Smooth muscle cell of the brain vasculature (primary cell): ENCODE data around the gene MST1.

Experiments
- DNase-seq: peaks from one replicate; pipeline ENCODE4 v3.0.0-alpha.2; 2012; ENCODE audit warnings: low read depth, low spot score

MST1 gene

GRCh38 chr3:49674497-49674983 is 14.7 kb downstream of the MST1 start:
- no peak for DNase-seq

DNA sequence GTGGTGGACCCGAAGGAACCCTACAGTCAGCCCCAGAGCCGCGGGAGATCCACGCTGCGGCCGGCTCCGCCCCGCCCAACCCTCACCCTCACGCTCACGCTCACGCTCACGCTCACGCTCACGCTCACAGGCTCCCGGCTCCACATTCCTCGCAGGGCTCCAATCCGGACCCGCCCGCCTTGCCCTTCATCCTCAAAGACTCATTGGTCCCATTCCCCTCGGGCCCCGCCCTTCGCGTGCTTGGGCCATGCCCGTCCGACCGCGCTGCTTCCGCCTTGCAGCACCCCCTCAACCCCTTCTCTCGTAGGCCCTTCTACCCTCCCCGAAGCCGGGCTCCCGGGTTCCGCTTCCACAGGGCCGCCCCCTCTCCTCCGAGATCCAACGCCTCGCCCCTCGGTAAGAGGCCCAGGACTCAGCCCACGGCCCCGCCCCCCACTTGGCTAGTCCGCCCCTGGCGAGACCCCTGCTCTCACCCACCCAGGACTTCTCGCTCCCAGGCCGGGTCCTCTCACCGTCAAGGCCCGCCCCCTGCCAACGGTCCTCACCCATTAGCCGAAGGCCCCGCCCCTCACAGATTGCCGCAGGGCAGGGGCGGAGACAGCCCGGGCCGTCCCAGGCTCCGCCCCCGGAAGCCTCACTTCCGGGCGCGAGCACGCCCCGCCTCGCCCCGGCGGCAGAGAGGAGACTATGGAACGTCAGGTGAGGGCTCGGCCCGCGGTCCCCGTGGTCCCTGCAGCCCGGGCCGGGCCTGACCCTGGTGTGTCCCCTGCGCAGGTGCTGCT is 15.4 kb downstream of the MST1 start, which contains the start of gene APEH:
Gene APEH (plus strand): TSS at position 637 of the 782 bp plus-strand sequence. CDS start 51 bp downstream, at position 688.
- DNase-seq, result peak; percentile 79

DNA sequence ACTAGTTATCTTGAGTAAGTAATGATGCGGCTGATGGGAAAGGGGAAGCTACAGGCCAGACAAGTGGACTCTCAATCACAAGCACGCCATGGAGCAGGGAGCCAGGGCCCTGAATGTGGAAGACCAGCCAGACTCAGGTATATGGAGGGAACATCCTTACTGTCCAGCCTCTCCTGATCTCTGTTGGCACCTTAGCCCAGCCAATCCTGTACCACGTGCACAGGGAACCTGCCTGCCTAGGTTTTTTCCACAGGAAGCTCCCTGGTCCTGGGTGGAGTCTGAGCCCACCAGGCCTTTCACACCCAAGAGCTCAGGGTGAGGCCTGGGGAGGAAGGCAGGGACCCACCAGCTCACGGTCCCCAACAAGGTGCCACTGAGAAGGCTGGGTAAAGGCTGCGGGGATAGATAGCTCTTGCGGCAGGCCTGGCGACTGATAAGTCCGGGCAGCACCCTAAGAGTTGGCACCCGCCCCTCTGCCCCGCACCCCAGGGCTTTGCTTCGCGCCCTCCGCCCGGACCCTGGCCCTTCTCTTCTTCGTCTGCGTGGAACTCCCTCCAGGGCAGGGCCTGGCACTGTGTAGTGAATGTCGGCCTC is 16.1 kb downstream of the MST1 start:
- DNase-seq, result no peak

GRCh38 chr3:49671291-49672288 is 17.7 kb downstream of the MST1 start:
- no peak for DNase-seq

DNA sequence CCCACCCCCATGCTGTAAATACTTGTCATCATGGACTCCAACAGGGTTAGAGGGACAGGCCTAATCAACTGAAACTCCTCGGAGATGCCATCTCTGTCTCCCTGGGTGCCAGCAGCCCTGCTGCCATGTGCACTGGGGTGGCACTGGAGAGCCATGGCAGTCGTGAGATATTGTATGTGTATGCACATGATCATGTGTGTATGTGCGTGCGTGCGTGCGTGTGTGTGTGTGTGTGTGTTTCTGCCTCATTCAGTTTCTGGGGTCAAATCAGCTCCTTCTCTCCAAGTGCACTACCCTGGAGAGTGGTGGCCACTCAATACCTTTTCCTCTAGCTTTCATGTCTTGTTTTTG is 18.4 kb downstream of the MST1 start:
- no peak for DNase-seq

- DNase-seq, result no peak
Observed at GRCh38 chr3:49669352-49669751, 19.9 kb downstream of the MST1 start.

- no peak for DNase-seq
Observed at GRCh38 chr3:49668861-49669260, 20.4 kb downstream of the MST1 start.

- no peak for DNase-seq
Observed at GRCh38 chr3:49668414-49668797, 20.9 kb downstream of the MST1 start.

GRCh38 chr3:49667701-49668413 is 21.4 kb downstream of the MST1 start:
- no peak for DNase-seq

- DNase-seq, result no peak
Observed at GRCh38 chr3:49666592-49666991, 22.7 kb downstream of the MST1 start.

- no peak for DNase-seq
Observed at GRCh38 chr3:49665822-49666519, 23.3 kb downstream of the MST1 start.

DNA sequence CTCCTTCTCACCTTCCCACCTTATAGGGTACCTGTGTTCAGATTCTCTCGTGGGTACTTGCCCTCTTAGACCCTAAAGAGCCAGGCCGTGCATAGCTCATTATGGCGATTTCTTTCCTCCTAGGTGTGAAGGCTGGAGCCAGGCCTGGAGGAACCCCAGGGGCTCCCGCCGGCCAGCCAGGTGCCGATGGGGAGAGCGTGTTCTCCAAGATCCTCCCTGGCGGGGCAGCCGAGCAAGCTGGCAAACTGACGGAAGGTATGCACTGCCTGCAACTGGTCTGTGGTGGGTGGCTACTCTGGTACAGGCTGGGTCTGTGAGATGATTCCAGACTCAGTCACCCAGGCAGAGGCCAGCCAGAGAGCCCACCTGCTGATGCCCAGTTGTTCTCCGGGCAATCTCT is 25.0 kb downstream of the MST1 start:
- DNase-seq, result no peak

DNA sequence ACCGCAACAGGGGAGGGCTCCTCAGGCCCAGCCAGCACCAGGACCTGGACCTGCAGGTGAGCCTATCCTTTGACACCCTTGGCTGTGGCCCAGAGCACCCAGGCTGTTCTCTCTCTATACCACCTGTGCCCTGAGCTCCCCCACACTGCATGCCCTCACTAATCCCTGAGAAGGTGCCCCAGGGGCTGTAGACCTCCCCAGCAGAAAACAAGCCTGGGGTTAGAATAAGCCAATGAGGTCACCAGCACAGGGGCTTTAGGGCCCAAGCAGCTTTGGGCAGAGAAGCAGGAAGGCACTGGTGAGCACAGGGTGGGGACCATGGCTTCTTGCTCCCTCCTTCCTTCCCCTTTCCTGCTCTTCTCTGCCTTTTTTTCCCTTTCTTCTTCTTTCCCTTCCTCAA is 25.4 kb downstream of the MST1 start:
- no peak for DNase-seq

GRCh38 chr3:49662720-49663413 is 26.4 kb downstream of the MST1 start:
- no peak for DNase-seq

GRCh38 chr3:49662021-49662420 is 27.3 kb downstream of the MST1 start:
- no peak for DNase-seq

- DNase-seq, result no peak
Observed at GRCh38 chr3:49661281-49661680, 28.0 kb downstream of the MST1 start.

GRCh38 chr3:49659756-49660155 is 29.5 kb downstream of the MST1 start:
- no peak for DNase-seq

DNA sequence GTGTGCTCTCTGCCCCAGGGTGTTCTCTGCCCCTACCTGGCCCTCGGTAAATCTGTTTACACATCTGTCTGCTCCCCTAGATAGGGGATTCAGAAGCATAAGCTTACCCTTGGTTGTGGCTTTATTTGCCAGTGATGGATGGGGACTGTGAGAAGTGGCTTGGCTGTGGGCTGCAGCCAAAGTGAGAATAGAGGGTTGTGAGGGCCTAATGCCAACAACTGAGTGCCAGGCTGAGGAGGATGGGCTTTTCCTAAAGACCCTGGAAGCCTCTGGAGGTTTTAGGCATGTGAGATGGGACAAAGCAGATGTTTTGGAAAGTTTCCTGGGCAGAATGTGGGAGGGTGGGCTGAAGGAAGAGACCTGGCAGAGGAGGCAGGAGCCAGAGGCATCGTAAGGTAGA is 30.6 kb downstream of the MST1 start:
- no peak for DNase-seq

DNA sequence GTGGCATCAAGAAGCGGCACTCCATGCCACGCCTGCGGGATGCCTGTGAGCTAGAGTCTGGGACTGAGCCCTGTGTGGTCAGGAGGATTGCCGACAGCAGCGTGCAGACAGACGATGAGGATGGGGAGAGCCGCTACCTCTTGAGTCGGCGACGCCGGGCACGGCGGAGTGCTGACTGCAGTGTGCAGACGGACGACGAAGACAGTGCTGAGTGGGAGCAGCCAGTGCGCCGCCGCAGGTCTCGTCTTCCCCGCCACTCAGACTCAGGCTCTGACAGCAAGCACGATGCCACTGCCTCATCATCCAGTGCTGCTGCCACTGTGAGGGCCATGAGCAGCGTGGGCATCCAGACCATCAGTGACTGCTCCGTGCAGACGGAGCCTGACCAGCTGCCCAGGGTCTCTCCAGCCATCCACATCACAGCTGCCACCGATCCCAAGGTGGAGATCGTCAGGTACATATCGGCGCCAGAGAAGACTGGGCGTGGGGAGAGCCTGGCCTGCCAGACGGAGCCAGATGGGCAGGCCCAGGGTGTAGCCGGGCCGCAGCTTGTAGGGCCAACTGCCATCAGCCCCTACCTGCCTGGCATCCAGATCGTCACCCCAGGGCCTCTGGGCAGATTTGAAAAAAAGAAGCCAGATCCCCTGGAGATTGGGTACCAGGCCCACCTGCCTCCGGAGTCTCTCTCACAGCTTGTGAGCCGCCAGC is 31.9 kb downstream of the MST1 start:
- no peak for DNase-seq
